OCI-LY7 (cell line): Measurements from ENCODE around the gene TMA16.

Experiments used
- CTCF ChIP-seq: fragments of 200-600 bp; sonication (generic); conservative IDR thresholded peaks from 2 replicates; pipeline ENCODE4 v1.5.1; 2014; ENCODE audit warnings: mild to moderate bottlenecking, antibody characterized with exemption, low read length, moderate library complexity, mixed read lengths
- EZH2phosphoT487 ChIP-seq: fragments of 200-600 bp; sonication (generic); IDR thresholded peaks from 2 replicates; pipeline ENCODE4 v1.6.1; 2018; ENCODE audit warnings: low read depth, borderline replicate concordance, mild to moderate bottlenecking, mixed run types, antibody characterized with exemption, low read length, moderate library complexity, mixed read lengths

- TF ChIP-seq CTCF: no peak
- TF ChIP-seq EZH2phosphoT487: no peak
These were observed 68.0 kb downstream of the TMA16 start for GRCh38 chr4:163562496-163562895.
